CD4-positive, alpha-beta T cell treated with Interleukin-12 subunit alpha and Interleukin-12 subunit beta, for 1 hour (primary cell): ENCODE data around the gene TNNI3K.

Experiments used
- DNase-seq: peaks from one replicate; pipeline ENCODE4 v3.0.0-alpha.2; 2020

Gene TNNI3K

DNA sequence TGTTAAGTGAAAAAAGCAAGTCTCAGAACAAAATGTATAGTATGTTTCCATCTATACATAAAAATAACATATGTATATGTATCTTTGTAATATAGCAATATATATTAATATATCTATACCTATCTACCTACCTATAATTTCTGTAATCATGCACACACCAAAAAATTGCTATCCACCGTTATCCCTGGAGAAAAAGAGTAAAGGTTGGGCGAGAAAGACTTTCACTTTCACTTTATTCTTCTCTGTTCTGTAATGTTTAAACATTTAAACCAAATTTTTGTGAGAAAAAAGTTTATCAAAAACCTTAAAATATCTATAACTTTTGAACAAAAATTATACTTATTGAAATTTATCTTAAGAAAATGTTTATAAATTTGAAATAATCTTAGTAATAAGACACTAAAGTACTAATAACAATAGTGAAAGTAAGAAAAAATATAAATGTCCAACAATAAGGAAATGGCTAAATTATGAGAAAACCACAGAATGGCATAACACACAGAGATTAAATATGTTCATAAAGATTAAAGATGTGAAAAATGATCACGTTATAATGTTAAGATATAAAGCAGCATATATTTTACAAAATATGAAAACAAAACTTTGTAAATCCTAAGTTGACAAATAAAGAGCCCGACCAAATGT lies 351.2 kb downstream of the TNNI3K start:
- no peak for DNase-seq

DNA sequence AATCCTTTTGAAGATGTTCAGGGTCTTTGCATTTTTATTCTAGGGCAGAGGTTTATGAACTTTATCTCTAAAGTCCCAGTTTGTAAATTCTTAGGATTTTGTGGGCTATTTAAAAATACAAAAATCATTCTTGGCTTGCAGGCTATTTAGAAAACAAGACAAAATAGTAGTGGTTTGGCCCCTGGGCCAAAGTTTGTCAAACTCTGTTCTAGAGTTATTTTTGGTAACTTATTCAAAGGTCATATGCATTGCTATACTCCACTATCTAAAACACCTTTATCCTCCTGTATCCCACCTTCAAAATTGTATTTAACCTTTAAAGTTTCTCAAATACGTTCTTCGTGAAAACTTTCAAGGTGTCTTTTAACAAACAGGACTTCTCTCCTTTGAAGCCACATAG lies 352.7 kb downstream of the TNNI3K start:
- no peak for DNase-seq

DNA sequence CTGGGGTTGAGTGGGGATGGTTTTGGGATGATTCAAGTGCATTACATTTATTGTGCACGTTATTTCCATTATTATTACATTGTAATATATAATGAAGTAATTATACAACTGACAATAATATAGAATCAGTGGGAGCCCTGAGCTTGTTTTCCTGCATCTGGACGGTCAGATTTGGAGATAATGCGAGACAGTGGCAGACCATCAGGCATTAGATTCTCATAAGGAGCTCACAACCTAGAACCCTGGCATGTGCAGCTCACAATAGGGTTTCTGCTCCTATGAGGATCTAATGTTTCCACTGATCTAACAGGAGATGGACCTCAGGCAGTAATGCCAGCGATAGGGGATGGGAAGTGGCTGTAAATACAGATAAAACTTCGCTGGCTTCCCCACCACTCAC lies 355.1 kb downstream of the TNNI3K start:
- no peak for DNase-seq

DNA sequence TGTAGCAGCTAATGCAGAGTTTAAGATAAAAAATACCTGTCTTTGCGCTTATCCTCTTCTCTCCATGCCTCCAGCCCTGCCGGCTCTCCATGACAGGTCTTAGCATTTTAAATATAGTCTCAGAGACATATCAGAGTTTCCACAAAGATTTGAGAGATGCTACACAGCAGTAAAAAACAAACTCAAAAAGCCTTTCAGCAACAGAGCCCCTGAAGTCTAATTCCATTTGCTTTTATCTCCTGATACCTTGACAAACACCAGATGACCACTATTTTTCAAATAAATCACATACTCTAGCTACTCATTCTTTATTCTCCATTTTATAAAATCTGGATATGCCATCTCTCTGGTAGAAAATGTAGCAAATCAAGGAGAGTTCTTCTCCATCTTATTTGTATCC lies 356.8 kb downstream of the TNNI3K start:
- DNase-seq: no peak

DNA sequence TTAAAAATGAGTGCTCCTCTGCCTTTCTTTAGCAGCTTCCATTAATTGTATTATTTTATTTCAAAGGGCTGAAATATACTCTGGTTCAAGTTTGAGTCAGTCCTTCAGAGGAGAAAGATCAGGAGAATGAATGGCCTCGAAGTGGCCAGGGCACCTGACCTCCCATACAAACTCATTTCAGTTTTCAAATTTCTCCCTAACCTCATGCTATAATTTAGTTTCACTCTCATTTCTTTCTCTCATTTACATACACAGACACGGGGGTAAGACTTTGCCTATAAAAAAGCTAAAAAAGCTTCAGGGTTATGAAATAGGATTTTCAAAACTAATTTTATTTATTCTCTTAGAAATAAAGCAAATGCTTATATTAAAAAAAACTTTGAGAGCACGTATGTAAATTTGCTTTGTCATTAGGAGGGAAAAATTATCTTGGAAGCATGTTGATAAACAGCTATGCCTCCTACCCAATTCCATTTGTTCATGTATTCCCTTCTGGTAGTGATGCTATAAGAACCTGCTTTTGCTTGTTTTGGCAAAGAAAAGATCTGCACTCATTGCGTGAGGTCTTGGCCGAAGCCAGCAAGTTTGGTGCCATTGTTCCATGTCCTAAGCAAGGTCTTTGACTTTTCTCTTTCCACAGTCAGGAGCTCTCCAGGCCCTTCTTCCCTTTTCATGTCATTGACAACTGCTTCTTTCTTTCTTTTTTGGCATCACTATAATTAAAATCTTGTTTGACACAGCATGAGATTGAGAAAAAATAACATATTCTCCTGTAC lies 357.6 kb downstream of the TNNI3K start:
- no peak for DNase-seq
